ENCODE data around the gene ELMO2.
A peak's percentile ranks its signal among the peaks of the same experiment; 100 is the strongest.

ELMO2 gene, protein sequence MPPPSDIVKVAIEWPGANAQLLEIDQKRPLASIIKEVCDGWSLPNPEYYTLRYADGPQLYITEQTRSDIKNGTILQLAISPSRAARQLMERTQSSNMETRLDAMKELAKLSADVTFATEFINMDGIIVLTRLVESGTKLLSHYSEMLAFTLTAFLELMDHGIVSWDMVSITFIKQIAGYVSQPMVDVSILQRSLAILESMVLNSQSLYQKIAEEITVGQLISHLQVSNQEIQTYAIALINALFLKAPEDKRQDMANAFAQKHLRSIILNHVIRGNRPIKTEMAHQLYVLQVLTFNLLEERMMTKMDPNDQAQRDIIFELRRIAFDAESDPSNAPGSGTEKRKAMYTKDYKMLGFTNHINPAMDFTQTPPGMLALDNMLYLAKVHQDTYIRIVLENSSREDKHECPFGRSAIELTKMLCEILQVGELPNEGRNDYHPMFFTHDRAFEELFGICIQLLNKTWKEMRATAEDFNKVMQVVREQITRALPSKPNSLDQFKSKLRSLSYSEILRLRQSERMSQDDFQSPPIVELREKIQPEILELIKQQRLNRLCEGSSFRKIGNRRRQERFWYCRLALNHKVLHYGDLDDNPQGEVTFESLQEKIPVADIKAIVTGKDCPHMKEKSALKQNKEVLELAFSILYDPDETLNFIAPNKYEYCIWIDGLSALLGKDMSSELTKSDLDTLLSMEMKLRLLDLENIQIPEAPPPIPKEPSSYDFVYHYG

DNA sequence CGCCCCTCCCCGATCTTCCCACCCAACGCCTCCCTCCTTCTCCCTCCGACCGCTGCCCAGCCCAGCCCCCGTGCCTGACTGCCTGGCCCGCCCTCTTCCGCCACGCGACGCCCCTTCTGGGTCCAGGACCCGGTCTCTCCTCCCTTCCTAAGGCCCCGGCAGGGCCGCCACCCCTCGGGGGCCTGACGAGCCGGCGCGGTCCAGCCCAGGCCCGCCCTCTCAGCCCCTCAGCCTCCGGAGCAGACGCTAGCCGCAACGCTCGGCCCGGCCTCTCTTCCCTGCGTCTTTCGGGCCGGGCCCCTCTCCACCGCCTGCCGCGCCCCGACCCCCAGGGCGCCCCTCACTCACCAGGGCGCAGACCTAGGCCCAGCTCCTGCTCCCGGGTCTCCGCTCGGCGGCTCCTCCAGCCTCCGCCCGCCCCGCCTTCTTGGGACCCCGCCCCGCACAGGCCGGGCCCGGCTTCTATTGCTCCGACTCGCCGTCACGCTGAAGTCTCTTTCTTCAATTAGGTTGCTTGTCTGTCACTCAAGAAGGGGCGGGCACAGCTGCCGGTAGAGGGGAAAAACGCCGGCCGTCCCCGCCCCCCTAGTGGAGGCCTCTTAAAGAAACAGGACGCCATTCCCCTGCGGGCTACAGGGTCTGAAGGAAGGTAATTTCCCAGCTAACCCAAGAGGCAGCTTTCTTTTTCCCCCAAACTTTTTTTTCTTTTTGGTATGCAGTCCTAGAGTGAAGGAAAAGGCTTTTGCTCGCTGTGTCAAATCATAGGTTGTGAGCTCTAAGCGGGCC, at the start of gene ELMO2:
Gene ELMO2 (minus strand): TSS at position 416 of the 786 bp plus-strand sequence. CDS start 12,133 bp downstream, outside the sequence.
- peak; percentile 97 for DNase-seq

DNA sequence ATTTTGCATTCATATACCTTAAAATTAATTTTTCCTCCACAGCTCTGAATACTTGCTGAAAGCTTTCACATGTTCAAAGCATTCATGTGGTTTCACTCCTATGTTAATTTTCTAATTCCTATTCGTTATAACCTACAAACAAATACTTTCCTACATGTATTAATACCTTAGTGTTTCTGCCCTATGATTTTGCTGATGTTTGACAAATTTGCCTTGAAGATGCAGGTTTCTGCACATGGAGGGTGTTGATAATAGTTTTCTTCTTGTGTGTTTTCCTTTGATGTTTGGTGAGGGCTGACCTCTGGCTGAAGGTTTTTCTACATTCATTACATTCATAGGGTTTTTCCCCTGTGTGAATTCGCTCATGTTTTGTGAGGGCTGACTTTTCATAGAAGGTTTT, 49.3 kb upstream of the ELMO2 start:
- no peak for DNase-seq

DNA sequence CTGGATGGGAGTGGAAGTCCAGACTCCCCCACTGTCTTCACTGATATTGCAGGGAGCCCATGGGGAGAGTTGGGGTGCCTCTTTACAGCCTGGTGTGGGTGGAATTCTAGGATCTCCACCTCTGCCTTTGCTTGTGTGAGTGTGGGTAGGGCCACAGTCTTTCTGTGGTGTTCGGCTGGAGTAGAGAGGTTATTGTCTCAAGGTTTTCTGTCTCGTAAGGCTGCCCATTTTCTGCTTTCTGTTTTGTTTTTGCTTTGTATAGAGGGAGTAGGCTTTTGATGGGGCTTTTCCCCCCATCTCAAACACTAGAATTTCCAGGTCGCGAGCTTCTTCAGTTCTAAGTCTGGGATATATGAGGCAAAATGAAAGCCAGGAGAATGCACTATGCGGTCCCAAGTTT, 40.4 kb upstream of the ELMO2 start:
- no peak for DNase-seq

DNA sequence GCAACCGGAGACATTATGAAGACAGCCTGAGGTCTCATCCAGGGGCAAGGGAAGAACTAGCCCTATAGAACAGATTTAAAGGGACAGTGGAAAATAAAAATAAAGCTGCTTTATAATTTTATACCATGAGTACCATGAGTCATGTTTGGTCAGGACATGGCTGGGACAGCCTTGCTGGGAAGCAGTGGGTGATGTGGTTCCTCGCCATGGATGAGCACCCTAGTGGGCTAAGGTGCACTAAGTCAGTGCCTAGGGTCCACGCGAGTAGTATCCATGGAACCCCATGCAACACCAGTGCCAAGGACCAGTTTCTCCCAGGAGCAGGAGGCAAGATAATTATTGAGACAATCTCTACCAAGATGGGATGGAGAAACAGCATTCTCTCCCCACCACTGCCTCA, 33.4 kb upstream of the ELMO2 start:
- DNase-seq, result no peak

DNA sequence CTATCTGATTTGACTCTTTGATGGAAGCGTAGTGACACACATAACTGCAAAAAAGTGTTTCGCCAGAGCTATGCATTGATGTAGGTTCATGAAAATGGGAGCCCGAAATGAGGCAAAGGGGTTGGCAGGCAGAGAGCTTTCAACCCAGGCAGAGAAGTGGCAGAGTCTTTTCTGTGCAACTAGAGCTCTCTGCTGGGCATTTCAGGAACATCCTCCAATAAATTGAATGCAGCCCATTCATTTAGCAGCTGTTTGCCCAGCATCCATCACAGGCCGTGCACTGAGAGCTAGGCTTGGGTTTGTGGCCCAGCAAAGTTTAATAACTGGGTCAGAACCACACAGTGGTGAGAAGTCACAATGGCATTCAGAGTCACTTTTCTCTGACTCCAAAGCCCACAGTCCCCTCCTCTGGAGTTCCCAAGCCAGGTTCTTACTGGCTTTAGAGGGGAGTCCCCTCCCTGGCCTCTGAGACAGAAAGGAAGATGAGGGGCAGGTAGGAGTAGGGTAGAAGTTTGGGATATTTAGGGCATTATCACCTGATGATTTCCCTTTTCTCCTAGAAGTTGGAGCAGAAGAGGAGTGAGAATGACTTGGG, 31.8 kb upstream of the ELMO2 start:
- DNase-seq, result peak; percentile 62

DNA sequence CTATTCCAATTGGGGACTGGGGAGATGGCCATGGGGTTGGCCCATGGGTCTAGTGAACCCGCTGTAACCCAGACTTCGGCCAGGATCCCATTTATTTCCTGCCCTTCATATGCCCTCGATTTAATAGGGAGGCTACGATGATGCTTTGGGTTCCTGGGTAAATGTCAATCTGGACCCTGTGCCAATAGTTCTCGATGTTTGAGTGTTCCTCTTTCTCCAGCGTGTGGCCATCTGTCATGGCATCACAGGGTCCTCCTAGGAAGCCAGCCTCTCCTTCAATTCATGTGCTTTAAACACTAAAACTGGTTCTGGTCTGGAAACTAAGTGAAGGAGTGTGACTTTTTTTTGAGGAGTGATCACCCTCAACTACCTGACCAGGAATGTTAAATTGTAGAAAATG, 28.7 kb upstream of the ELMO2 start:
- DNase-seq, result no peak

DNA sequence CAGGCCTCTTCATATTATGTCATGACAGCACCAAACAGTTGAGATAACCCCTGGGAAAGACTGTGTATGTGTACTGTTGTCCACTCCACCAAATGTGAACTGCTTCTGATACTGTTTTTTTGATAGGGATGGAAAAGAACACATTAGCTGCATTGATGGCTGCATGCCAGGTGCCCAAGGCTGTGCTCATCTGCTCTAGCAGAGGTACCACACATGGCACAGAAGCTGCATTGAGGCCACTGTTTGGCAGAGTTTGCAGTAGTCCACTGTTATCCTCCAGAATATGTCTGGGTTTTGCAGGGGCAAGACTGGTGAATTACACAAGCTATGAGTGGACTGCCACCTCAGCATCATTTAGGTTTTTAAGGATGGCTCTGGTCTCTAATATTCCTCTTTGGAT, 28.2 kb upstream of the ELMO2 start:
- DNase-seq, result no peak

DNA sequence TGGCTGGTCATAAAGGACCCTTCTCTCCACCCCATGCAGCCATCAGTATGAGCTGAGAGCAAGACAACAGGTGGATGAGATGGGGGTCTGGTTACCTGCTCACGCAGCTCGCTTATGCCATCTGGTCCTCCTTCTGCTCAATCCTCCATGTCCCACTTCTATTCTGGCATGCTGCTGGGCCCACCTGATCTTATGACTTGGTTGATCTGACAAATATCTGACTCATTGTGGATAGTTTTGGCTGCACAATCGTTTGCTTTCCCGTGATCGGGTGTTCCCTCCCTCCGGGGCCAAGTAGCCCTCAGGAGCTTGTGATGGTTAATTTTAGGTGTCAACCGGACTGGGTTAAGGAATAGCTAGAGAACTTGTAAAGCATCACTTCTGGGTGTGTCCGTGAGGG, 26.6 kb upstream of the ELMO2 start:
- DNase-seq, result no peak

DNA sequence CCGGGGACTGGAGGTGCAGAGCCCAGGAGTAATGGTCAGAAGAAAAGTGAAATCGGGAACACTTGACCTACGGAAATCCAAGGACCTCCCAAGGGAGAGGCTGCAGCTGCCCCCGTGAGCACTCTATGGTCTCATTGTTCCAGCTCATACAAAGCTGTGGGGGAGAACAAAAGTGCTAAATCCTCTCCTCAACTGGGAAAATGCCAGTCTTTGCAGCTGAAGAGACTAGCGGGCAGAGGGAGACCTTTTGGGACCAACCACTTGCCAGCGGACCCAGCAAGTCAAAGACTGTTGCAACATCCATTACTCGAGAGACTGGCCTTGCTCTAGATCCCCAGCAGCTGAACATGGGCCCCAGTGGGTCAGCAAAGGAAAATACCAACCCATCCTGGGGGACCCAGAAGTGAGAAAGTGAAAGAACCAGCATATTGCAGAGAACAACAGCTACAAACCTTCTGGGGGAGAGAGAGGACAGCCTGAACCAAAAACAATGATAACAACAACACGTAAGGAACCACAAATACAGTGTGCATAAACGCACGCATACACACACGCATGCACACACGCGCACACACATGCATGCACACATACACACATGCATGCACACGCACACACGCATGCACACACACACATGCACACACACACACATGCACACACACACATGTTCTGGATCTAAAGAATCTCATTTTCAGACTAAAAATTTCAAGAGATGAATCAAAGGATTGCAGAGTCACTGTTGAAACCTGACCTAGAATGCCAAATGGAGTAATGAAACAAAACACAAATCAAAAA, 24.7 kb upstream of the ELMO2 start:
- DNase-seq, result no peak

DNA sequence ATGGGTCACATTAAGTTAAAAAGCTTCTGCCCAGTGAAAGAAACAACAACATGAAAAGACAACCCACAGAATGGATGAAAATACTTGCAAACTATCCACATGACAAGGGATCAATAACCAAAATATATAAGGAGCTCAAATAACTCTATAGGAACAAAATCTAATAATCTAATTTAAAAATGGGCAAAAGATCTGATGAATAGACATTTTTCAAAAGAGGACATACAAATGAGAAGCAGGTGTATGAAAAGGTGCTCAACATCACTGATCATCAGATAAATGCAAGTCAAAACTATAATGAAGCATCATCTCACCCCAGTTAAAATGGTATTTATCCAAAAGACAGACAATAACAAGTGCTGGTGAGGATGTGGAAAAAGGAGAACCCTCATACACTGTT, 21.0 kb upstream of the ELMO2 start:
- no peak for DNase-seq

DNA sequence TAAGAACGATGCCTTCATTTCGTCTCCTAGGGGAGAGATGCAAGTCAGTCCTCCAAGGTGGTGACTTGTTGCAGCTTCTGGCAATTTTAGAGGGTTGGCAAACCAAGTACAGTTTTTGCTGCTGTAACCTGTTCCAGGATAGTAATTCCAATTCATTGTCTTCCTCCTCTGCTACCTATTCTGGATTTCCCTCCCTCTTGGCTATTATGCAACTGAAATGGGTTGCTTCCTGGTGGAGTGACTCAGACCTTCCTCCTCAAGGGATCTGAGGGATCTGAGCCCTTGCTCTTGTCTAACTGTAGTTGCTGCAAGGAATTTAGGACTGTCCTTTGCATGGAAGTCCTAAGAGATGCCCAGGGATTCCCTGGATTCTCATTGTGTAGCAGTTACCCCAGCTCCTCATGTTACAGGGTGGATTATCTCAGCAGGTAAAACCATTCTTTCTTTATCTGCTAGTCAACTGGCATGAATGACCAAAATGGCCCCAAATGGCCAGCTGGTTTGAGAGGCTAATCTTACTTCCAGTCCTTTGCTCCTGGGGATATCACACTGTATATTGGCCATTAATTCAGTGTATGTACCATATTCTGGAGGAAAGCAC, 17.6 kb upstream of the ELMO2 start:
- no peak for DNase-seq

DNA sequence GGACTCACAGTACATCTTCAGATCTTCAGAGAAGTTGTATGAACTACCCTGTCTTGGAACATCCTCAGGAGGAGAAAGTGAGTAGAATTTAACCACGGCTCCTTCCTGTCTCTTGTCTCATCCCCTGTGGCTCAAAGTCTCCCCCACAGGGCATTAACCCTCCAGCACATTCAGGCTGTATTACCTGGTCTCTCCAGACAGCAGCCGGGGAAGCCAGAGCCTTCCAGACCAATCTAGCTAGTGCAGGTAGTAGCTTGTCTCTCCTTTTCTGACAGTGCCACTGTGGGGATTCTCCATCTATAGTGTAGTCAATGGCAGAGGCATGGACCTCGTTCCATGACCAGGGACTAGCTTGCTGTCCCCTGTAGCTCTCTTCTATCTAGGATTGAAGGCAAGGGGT, 16.9 kb upstream of the ELMO2 start:
- DNase-seq, result no peak

DNA sequence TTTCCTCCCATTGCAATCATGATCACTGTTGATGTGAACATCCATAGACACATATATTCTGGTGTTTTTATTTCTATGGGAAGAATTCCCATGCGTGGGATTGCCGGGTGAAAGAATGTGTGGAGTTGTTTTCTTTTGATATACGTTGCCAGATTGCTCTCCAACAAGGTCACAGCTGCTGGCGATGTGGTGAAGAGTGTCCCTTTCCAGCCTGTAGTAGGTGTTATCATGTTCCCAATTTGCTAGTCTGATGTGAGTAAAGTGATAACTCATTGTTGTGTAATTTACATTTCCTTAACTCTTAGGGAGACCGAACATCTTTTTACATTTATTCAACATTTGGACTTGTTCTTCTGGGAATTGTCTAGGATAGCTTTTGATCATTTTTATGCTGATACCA, 14.5 kb upstream of the ELMO2 start:
- no peak for DNase-seq

DNA sequence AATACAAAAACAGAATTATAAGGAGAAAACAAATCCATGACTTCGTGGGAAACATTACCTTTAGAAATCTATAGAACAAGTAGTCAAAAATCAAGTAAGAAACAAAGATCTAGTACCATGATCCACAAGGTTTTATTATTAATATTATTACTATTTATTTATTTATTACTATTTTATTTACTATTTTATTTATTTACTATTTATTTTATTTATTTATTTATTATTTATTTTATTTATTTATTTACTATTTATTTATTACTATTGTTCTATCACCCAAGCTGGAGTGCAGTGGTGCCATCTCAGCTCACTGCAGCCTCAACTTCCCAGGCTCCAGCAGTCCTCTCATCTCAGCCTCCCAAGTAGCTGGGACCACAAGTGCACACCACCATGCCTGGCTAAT, 13.5 kb upstream of the ELMO2 start:
- no peak for DNase-seq

DNA sequence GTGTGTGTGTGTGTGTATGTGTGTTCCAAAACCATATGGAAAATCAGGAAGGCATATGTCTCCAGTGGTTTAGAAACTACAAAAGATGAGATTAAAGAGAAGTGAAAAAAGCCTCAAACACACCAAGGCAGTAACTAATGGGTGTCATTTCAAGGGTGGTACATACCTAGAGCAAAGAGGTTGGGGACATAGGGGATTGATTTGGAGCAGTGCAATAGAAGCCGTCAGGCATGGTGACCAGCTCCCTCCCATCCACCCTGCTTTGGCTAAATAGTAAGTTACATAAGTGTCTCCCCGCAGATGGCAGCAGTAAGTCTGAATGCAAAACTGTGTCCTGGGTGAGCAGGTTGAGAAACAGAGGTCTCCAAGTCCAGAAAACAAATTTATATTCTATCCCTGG, 10.4 kb upstream of the ELMO2 start:
- DNase-seq, result no peak

DNA sequence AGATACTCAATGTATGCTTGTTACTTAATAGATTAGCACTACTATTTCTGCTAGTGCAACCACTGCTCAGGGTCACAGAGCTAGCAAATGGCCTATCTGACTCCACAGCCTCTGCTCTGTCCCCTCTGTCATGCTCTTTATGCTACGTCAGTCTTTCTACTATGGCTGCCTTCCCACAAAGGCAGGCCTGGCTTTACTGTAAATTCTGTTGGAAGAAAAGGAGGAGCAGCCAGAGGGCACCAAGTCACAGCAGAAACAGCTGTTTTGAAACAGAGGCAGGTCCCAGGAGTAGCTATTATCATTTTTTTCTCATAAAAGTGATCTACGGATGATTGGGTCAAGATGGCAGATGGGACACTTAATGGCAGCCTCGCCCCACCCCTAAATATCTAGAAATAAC, 10.0 kb upstream of the ELMO2 start:
- DNase-seq, result no peak

DNA sequence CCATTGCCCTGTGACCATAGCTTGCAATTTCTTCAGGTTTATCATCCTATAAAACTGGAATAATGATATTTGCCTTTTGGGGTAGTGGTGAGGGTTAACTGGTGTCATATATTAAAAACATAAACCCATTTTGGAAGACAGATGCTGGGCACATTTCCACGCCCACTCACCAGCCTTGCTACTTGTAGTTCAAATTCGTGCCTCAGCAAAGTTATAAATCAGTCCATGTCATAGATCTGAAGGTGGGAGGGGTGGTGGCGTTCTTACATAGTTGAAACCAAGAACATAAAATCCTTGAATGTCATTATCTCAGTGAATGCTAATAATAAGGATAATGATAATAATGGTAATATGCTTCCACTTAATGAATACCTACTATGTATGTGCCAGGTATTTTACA, 9.4 kb upstream of the ELMO2 start:
- no peak for DNase-seq

DNA sequence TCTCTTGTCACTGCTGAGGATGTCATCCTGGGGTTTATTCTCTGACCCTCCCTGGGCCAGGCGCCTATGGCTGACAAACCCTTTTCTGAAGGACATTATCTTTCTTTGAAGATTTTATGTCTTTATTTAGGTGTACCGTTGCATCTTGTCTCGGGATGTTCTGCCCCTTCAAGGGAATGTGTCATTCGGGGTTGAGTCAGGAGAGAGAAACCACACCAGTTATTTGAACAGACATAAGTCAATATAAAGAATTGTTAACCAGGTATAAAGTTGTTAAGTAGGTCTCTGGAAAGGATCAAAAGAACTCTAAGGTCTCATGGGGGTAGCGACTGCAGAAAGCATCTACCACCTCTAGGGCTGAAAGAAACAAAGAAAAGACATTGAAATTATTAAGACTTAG, 8.2 kb upstream of the ELMO2 start:
- DNase-seq, result no peak

DNA sequence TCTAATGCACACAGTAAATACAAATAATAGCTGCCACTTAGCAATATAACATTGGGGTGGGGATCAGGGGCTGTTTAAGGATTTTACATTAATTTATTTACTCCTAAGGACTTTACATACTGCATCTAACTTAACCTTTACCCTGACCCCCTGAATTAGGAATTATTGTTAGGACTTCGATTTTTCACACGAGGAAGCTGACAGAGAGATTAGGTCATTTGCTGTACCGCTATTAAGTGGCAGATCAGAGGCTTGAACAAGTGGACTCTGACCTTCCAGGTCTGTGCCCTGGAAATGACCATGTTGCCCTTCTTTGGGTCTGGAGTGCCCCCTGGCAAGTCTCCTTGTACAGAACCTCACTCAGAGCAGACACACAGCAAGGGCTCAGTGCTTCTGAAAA, 5.2 kb upstream of the ELMO2 start:
- no peak for DNase-seq

DNA sequence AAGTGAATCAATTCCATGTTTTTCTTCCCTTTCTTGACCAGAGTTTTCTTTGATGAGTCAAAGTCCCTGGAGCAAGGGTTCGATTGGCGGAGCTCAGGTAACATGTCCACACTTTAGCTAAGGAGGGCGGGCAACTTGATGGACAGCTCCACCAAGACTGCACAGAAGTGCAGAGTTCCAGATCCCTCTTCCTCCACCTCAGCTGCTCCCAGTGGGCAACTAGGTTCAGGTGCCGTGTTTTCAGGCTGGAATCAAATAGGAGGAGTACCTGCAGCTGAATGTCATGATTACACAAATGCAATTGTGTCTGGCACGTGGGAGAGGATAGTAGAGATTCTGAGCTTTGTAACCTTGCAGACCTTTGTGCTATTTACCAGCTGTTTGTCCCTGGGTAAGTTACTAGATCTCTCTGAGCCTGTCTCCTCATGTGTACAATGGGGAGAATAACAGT, 1.9 kb upstream of the ELMO2 start:
- no peak for DNase-seq

DNA sequence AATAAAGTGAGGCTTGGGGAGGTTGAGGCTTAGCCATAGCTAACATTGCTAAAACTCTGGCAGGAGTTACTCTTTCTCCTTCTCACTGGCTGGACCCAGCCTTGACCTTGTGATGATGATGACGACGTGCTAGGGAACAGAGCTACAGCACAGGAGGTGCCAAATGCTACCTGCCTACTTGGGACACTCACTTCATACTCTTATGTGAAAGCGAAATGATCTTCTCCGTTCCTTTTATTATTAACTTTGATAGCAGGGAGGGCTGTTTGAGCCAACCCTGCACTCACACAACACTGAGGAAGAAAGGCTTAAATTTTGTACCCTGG, 1.2 kb upstream of the ELMO2 start:
- DNase-seq, result no peak

DNA sequence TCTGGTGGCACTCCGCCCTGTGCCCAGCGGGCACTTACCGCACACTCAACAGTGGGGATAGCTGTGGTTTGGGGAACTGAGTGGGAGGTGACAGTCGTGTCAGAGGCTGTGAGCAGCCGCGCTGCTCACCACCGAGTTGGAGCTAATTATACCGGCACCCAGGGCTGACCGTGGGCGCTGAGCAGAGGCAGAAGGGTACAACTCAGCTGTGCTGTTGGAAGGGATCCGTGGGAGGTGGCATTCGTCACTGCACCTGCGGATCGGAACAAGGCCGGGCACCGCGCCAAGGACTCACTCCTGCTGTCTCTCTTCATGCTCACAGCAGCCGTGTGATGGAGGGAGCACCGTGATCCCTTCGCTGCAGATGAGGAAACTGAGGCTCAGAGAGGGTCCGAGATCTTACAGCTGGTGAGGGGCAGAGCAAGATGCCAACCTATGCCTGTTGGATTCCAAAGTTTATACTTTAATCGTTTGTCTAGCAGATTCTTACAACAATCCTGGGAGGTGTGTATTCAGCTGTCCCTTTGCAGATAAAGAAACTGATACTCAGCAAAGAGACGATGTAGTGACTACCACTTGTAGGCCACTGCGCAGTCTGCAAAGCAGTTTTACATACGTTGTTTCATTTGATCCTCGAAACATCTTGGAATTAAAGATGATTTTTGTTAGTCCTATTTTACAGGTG, 713 bp upstream of the ELMO2 start:
- no peak for DNase-seq
